Measurements from ENCODE around the gene ACAD10. TPM values are rescaled to one million over a fixed set of nuclear protein-coding genes. Genes with fewer than 3 reads are reported as not detected.
A peak's percentile ranks its signal among the peaks of the same experiment; 100 is the strongest.
"Not testable (repeated sequence)": the region's sequence is repeated elsewhere in the genome, so short reads cannot be mapped to it uniquely, and the experiment has no call there.

The ACAD10 gene
- total and polyA plus RNA-seq, 12 donors, result 7.8 to 43.4 (median 34.8) TPM

- Histone ChIP-seq H3K4me1 (no peaks in the 10 kb centered on the region), H3K4me3 (no peak overlapping the region), H3K27ac (no peak overlapping the region), H3K9me3 (no peaks in the 10 kb centered on the region), H3K27me3 (no peaks in the 10 kb centered on the region), H3K36me3 (peaks cover 0 to 100% (median 49%) of the 10 kb centered on the region in 9 donors)
- no peak for DNase-seq
- ATAC-seq, result no peak
- intact Hi-C loops (cut with DNase I), result no loop called here
- 97 to 99% methylated on average over 7 of the region's 7 CpGs for WGBS, 2 donors
- TF ChIP-seq CTCF (IDR thresholded peaks at IDR 0.05), result no peak
These were observed 34.9 kb upstream of the ACAD10 start for GRCh38 chr12:111650912-111651311.

GRCh38 chr12:111652530-111652929, 33.3 kb upstream of the ACAD10 start:
- WGBS, 2 donors, result 92 to 93% methylated on average over 9 of the region's 9 CpGs
- intact Hi-C loops (cut with DNase I); H3K4me1 ChIP-seq; H3K27me3 ChIP-seq; H3K4me3 ChIP-seq; ATAC-seq; H3K9me3 ChIP-seq; H3K27ac ChIP-seq; DNase-seq: not testable (repeated sequence)
- H3K36me3 ChIP-seq, result peaks cover 0 to 100% (median 58%) of the 10 kb centered on the region in 9 donors

- intact Hi-C loops (cut with DNase I), result no loop called here
- no peak overlapping the region for H3K4me3 ChIP-seq
- H3K4me1 ChIP-seq, result no peaks in the 10 kb centered on the region
- DNase-seq (no peak), ATAC-seq (no peak)
- whole genome bisulfite sequencing, 2 donors, result 85 to 92% methylated on average over 6 of the region's 6 CpGs
- no peaks in the 10 kb centered on the region for H3K27me3 ChIP-seq
- H3K27ac ChIP-seq, result no peak overlapping the region
- no peak for TF ChIP-seq CTCF (IDR thresholded peaks at IDR 0.05)
- H3K36me3 ChIP-seq, result peaks cover 0 to 100% (median 67%) of the 10 kb centered on the region in 9 donors
- H3K9me3 ChIP-seq, result no peaks in the 10 kb centered on the region
These were observed 32.3 kb upstream of the ACAD10 start for GRCh38 chr12:111653596-111653995.

- H3K4me3 ChIP-seq, result no peak overlapping the region
- no peak overlapping the region for H3K27ac ChIP-seq
- DNase-seq (no peak), ATAC-seq (no peak)
- H3K9me3 ChIP-seq, result no peaks in the 10 kb centered on the region
- no peaks in the 10 kb centered on the region for H3K4me1 ChIP-seq
- 80 to 86% methylated on average over 3 of the region's 3 CpGs for WGBS, 2 donors
- TF ChIP-seq CTCF (IDR thresholded peaks at IDR 0.05), result no peak
- intact Hi-C loops (cut with DNase I), result no loop called here
- H3K36me3 ChIP-seq, result peaks cover 0 to 100% (median 66%) of the 10 kb centered on the region in 9 donors
- H3K27me3 ChIP-seq, result no peaks in the 10 kb centered on the region
These were observed 30.5 kb upstream of the ACAD10 start for GRCh38 chr12:111655356-111655755.

GRCh38 chr12:111656016-111656415, 29.8 kb upstream of the ACAD10 start:
- Histone ChIP-seq H3K9me3 (no peaks in the 10 kb centered on the region), H3K27me3 (no peaks in the 10 kb centered on the region), H3K27ac (no peak overlapping the region), H3K36me3 (peaks cover 0 to 100% (median 69%) of the 10 kb centered on the region in 9 donors), H3K4me1 (no peaks in the 10 kb centered on the region), H3K4me3 (no peak overlapping the region)
- no peak for DNase-seq
- ATAC-seq, result peak in 1 of 8 donors; percentile 9
- TF ChIP-seq CTCF (IDR thresholded peaks at IDR 0.05), result no peak
- WGBS, 2 donors, result 46 to 56% methylated on average over 4 of the region's 4 CpGs
- intact Hi-C loops (cut with DNase I), result no loop called here

All from heart right ventricle (tissue), 16 donors.